ENCODE results near the gene BMP8B.

BMP8B gene

DNA sequence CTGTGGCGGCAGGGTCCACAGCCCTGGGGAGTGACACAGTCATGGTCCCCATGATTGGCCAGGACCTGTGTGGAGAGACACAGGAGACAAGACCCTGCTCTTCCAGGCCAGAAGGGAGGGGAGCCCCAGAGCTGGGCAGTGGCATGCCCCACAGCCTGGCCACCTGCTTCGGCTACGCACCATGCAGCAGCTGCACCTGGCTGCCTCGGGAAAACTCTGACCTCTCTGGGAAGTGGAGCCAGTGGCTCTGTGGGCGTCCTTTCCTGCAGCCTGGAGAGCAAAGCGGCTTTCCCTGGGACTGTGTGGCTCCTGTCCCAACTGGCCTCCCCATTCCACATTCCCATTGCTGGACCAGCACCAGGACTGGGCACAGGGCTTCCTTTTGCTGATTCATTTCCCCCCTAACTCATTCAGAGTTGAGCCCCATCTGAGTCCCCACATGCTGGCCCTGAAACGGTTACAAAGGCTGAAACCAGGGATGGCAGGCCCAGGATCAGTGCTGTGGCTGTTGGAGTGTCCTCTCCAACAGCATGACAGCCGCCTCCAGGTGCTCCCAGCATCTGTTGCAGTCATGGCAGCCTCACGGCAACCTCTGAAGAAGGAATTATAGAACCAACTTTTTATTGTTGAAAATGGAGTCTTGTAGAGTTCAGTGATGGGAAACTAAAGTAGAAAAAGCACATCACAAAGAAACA lies 32.6 kb downstream of the BMP8B start:
- no peak for DNase-seq

DNA sequence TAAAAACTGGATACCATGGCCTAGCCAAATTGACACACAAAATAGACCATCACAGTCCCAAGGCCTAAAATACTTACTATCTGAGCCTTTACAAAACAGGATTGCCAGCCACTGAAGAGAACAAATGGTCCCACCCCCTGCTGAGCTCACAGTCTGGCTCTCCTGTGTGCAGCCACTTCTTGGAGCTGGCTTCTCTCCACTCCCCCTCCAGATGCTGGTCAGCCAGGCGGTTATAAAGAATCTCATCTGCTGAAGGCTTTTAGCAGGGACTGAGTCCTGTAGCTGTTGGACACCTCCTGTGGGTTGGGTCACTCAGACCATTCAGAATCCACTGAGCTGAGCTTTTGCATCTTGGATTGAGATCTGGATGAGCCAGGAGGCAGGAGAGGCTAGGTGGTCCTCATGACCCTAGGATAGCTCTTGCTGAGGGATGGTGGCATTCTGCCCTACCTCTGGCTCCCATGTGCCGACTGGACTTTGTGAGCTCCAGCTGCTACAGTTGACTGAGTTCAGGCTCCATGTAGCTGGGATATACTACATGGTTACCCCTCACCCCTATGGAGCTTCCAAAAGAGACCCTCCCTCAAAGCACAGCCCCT lies 33.7 kb downstream of the BMP8B start:
- no peak for DNase-seq

DNA sequence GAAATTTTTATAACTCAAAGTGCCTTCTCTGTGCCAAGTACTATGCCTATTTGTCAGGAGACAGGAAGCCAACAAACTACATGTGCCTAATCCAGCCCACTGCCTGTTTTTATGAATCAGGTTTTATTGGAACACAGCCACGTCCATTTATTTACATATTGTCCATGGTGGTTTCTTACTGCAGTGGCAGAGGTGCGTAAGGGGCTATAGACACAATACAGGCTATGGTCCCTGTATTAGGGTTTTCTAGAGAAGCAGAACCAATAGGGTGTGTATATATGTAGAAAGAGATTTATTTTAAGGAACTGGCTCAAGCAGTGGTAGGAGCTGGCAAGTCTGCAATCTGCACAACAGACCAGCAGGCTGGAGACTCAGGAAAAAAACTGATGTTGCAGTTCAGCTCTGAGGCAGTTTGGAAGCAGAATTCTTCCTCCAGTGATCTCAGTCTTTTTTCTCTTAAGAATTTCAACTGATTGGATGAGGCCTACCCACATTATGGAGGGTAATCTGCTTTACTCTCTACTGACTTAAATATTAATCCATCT lies 34.6 kb downstream of the BMP8B start:
- no peak for DNase-seq

DNA sequence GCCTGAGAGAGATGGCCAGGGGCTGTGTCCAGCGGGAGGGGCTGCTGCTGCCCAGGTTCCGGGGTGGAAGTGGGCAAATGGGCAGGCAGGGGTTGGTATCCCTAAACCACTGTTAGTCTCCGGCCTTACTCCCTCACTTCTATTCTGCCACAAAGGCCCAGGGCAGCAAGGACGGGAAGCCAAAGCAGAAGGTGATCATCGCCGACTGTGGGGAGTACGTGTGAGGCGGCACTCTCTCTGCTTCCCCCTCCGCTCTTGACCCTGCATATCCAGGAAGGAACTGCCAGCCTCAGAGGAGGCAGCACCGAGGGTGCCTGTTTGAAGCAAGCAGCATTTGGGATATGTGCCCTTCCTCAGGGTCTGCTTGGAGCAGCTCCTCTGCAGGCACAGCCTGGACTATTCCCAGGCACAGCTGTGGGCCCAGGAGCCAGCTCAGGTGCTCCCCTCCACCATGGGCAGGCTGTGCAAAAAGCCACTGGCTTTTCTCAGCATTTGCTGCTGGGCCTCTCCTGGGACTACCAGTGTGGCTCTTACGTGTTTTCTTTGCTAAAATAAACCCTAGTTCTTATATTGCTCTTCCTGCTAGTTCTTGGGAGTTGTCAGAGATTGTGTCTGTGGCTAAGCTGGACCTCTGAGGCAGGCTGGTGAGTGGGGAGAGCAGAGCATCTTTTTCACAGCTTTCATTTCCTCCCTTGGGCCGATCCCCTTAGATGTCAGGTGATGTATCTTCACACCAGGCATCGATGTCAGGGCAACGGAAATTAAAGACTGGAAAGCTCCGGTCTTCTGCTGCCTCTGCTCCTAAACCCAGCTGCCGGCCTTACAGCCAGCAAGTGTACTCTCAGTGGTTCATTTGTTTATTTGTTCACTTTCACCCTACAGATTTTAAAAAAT lies 35.3 kb downstream of the BMP8B start:
- DNase-seq: no peak

DNA sequence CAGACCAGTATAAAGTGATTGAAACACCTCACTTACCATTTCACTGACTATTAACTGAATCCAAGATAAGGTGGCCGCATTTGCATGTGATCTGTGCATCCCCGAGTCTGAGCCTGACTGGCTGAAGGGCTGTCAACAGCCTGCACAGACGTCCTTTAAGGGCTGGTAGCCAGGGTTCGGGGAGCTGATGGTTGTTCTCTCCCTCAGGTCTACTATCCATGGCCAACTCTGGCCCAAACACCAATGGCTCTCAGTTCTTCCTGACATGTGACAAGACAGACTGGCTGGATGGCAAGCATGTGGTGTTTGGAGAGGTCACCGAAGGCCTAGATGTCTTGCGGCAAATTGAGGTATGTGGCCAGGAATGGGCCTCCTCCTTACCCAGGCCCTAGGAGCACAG lies 36.0 kb downstream of the BMP8B start:
- no peak for DNase-seq

DNA sequence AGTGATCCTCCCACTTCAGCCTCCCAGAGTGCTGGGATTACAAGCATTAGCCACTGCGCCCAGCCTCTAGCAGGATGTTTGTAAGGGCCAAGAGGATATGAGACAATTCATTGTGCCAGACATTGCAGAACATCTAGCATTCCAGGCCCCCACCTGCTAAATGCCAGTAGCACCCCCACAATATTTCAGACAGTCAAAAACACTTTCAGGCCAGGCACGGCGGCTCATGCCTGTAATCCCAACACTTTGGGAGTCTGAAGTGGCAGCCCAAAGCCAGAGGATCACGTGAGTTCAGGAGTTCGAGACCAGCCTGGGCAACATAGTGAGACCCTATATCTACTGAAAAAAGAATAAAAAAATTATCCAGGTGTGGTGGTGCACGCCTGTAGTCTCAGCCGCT lies 37.1 kb downstream of the BMP8B start:
- DNase-seq: no peak

DNA sequence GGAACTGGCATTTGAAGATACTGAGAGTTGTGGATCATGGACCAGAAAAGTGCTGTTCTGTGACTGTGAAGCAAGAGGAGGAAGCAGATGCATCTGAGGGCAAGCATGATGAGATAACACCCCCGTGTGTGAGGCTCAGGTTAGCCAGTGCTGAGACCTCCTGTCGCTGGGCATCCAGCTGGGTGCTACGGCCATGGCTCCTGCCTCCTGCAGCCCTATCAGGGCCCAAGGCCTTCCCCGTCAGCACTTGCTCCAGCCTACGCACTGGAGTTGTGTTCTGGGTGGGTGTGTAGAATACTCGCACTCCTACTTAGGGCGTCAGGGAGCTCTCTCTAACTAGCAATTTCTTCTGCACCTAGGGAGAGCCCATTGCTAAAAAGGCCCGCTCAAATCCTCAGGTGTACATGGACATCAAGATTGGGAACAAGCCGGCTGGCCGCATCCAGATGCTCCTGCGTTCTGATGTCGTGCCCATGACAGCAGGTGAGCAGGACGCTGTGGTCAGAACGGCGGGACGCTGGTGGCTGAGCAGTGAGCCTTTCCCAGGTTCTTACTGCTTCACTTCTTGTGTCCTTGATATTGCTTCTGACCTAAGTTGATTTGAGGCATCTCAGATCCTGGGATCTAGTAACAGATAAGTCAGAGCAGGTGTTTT lies 43.5 kb downstream of the BMP8B start:
- DNase-seq: no peak

DNA sequence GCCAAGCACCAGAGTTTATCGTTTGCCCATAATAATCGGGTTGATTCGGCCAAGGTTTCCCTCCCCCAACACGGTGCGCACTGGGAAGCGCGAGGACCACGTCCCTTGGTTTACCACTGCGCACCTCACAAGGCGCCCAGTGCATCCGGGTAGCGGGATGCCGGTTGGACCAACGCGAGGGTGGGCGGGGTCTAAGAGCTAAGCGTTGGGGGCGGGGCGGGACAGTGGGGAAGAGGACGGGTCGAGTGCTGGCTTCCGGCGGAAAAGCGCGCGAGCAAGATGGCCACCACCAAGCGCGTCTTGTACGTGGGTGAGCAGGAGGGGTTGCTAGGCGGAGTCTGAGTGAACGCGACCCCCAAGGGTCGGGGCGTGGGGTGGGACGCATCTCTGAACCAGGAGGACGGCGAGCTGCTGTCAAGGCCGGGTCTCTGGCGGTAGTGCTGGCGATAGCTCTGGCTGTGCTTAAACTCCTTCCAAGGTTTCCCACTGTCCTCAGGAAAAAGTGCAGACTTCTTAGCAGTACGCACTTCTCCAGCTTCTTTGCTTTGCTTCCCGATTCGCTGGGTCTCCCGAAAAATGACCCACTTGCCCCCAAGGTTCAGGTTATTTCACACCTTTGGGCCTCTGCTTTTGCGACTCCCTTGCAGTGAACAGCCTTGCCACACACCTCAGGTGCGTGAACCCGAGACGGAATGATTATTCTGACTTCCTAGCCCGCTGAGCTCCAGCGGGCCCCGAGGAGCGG lies 49.9 kb downstream of the BMP8B start, which contains the start of gene PPIE:
Gene PPIE (plus strand): TSS at position 261 of the 745 bp plus-strand sequence. CDS start 19 bp downstream, at position 280.
- peak; percentile 95 for DNase-seq

DNA sequence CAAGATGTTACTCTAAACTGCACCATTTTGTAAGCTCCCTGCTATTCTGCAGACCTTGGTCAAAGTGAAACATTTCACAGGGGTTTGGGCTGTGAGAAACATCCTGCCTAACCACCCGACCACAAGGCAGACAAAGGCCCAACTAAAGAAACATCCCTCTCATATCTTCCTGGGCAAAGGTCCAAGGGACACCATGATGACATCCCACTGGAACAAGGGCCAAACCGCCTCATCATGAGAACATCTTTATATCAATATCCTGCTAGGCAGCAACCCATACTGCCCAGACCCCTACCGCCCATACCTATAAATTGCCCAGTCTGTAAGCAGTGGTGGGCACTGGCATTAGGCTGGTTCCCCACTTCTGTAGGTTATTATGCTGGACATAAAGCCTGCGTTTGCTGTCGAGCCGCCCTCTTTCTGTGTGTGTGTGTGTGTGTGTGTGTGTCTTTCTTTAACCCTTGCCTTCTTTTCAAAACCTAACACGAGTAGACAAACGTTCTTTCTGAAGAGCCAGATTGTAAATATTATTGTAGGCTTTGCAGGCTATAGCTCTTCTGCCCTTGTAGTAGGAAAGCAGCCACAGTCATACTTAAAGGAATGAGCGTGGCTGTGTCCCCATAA lies 51.0 kb downstream of the BMP8B start:
- no peak for DNase-seq

DNA sequence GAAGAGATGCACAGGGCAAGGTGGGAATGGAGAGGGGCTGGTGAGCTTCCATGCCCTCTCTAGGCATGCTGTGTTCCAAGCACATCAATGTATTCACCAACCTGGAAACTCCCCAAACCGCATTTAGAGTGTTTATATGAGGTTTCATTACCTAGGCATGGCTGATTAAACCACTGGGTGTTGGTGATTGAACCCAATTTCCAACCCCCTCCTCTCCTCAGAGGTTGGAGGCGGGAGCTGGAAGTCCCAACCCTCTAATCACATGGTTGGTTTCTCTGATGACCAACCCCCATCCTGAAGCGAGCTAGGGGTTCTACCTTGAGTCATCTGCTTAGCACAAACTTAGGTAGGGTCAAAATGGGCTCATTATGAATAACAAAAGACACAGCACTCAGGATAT lies 52.9 kb downstream of the BMP8B start:
- DNase-seq: no peak

DNA sequence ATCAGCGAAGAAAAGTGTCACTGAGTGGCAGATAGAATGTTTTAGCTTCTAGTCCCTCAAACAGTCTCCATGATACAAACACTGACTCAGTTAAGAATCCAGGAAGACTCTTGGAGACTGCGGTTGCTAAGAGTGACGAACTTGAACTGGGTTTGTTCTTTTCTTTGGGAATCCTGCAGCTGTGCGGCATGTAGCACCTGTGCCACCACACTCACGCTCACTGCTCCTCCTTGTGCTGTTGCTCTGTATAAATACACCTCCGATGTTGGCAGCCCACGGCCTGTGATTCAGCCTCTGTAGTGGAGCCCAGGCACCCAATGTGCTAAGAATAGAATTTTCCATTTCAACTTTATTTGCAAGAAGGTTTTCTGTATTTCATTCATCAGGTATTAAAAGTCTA lies 55.5 kb downstream of the BMP8B start:
- no peak for DNase-seq

DNA sequence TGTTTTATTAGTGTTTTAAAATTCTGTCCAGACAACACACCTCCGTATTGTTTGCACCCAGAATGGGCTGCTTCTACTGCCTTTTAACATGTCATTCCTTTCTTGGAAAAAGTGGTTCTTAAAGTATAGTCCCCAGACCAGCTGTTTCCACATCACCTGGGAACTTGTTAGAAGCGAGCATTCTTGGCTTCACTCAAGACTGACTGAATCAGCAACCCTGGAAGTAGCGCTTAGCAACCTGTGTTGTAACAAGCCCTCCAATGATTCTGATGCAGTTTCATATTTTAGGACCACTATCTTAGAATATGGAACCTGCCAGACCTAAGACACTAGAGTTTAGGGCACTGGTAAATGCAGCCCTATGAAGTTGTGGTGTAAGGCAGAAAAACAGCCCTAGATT lies 55.9 kb downstream of the BMP8B start:
- DNase-seq: no peak

DNA sequence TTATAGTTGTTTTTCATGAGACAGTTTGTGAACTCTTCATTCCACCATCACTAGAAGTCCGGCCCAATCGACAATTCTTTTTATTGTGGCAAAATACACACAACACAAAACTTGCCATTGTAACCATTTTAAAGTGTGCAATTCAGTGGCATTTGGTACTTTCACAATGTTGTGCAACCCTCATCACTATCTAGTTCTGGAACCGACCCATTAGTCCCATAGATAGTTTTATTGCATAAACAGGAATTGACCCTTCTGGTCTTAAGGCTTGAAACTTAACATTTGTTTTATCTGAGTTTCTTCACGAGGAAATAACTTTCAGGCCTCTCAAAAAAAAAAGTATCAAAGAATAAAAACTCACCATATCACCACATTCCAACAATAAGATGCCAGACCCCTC lies 58.8 kb downstream of the BMP8B start:
- no peak for DNase-seq

DNA sequence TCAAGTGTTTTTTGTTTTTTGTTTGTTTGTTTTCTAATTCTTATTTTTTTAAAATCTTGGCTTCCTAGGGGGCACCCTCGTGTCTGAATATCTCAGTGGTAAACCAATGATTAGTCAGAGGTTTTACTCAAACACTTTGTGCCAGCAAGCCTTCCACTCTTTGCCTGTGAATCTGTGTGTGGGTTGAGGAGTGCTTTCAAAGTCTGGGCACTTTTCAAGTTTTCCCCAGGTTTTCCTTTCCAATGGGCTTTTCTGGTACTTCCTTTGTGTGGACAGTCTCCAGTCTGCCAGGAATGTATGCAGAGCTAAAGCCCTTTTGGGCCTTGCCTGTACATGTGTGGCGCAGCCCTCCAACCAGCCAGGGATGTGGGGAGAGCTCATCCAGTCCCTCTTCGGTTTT lies 59.6 kb downstream of the BMP8B start:
- no peak for DNase-seq

DNA sequence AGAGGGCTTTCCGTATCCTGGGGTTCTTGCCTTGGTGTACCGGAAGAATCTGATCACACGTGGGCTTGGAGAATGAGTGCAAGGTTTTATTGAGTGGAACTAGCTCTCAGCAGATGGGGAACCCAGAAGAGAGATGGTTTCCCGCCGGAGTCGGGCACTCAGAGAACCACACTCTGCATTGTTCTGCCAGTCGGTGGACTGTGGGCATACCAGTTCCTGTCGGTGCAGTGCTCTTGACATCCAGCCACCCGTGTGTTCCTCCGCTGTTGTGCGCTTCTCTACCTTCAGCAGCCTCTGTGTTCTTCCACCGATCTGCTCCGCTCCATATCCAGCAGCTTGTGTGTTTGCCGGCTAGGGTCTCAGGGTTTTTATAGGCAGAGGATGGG lies 60.7 kb downstream of the BMP8B start:
- DNase-seq: no peak

DNA sequence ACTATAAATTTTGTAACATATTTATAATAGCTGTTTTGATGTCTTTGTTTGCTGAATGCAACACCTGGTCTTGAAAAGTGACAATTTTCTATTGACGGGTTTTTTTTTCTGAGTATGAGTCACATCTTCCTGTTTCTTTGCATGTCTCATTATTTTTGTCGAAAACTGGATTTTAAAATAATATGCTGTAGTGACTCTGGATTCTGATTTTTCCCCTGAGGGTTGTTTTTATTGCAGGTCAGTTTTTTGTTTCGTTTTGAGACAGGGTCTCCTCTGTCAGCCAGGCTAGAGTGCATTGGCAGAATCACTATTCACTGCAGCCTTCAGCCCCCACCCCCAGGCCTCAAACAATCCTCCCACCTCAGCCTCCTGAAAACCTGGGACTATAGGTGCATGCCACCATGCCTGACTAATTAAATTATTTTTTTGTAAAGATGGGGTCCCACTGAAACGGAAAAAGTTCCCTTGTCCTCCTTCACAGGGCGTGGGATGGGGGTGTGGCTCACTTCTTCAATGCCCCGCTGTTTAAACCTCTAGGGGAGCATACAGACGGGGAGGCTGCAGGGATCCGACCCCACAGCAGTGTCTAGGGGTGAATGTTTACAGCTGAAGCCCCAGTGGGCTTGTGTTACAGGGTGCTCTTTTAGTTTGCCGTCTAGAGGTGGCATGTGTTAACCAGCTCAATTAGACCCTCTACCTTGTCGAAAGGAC lies 61.3 kb downstream of the BMP8B start:
- DNase-seq: no peak

DNA sequence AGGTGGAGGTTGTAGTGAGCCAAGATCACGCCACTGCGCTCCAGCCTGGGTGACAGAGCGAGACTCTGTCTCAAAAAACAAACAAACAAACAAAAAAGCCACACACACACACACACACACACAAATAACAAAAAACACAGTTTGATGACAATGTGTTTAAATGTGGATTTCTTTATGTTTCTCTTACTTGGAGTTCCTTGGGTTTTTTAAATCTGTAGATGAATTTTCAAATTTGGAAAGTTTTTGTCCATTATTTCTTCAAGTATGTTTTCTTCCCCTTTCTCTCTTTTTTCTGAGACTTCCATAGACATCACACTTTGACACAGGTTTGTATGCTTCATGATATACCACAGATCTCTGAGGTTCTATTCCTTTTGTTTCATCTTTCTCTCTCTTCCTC lies 62.1 kb downstream of the BMP8B start:
- DNase-seq: no peak

DNA sequence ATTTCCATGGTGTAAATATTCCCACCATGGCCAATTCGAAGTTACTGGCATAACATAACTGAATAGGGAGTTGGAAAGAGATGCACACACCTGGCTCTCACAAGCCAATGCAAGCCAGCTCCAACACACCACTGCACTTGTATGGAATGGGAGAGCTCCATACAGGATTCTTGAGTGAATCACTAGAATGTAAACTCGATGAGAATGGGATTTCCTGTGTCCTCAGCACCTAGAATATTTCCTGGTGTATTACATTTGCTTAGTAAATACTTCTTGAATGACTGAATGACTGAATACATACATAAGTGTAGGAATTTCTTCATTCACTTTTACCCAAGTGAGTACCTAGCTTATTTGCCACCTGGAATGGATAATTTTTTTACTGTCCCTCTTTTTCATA lies 66.2 kb downstream of the BMP8B start:
- DNase-seq: no peak

DNA sequence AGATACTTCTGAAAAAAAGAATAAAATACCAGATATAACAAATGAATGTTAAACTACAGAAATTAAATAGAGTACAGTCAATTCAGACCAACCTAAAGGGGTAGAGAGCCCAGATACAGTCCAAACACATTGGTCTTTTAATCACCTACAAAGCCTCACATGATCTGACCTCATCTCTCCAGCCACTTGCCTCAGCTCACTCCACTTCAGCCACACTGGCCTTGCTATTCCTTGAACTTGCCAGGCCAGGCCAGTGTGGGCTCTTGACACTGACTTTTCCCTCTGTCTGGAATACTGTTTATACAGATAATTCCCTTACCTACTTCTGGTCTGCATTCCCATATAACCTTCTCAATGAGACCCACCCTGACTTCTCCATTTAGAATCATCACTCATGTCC lies 67.0 kb downstream of the BMP8B start:
- DNase-seq: no peak

DNA sequence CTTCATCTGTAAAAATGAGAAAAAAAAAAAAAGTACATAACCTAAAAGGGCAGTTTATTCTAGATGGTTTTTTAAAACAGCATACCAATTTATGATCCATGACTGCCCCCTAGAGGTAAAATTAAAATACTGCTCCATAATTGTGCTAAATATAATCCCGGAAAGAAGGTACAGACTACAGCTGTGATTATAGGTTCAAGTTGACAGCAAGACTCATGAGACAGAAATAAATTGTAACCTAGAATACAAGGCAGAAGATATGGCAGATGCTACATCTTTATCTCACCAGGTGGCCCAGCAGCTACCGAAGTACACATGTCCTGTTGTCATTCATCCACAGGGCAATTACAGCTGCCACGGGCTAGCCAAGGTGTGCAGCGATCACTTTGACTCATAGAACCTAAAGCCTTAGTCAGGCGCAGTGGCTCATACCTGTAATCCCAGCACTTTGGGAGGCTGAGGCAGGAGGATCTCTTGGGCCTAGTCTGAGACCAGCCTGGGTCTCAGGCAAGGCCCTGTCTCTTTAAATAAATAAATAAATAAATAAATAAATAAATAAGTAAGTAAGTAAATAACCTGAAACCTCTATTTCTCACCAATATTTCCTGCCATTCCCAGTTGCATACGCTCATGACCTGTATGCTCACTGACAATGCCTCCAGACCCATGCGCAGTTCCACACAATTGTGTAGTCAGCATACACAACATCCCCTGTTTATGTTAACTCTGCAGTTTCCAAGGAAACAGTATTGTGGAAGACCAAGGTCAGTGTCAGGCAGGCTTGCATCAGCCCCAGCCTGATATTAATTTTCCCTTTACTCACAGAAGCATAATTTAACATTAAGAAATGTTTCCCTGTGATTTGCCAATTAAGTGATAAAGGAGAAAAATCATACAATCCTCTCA lies 68.3 kb downstream of the BMP8B start:
- no peak for DNase-seq
